Spleen (tissue), 11 donors: ENCODE measurements around the gene GARIN3. TPM values are rescaled to one million over a fixed set of nuclear protein-coding genes. Genes with fewer than 3 reads are reported as not detected.

Source experiments
- DNase-seq: peaks from one replicate; pipeline ENCODE4 v3.0.0-alpha.2; 2020
- H3K27ac ChIP-seq, 8 donors: fragments of 200-600 bp; sonication (generic) in 7 of 8; 1 replicate in 4 of 8; 2 replicates in 4 of 8; pipeline versions ENCODE4 v1.5.0 to v1.8.0; 2016 to 2021; ENCODE audit warnings: inconsistent platforms in 4 of 8, mild to moderate bottlenecking in 4 of 8, moderate library complexity in 1 of 8
- H3K27me3 ChIP-seq, 7 donors: fragments of 200-600 bp; sonication (generic) in 6 of 7; replicated peaks in 1 of 7; 1 replicate in 4 of 7; 2 replicates in 3 of 7; pipeline versions ENCODE4 v1.5.0 to v1.8.0; 2016 to 2021; ENCODE audit warnings: inconsistent platforms in 3 of 7, mild to moderate bottlenecking in 1 of 7
- H3K36me3 ChIP-seq, 6 donors: fragments of 200-600 bp; sonication (generic) in 5 of 6; 1 replicate in 4 of 6; 2 replicates in 2 of 6; pipeline versions ENCODE4 v1.5.0 to v1.8.0; 2016 to 2021; ENCODE audit warnings: inconsistent platforms in 2 of 6
- H3K4me1 ChIP-seq, 6 donors: fragments of 200-600 bp; sonication (generic) in 5 of 6; 1 replicate in 3 of 6; 2 replicates in 3 of 6; pipeline versions ENCODE4 v1.5.0 to v1.8.0; 2016 to 2021; ENCODE audit warnings: inconsistent platforms in 3 of 6
- H3K4me3 ChIP-seq, 8 donors: fragments of 200-600 bp; sonication (generic) in 7 of 8; 1 replicate in 4 of 8; 2 replicates in 4 of 8; pipeline versions ENCODE4 v1.5.0 to v1.8.0; 2016 to 2021; ENCODE audit warnings: inconsistent platforms in 4 of 8, mild to moderate bottlenecking in 4 of 8, moderate library complexity in 2 of 8
- H3K9me3 ChIP-seq, 8 donors: fragments of 200-600 bp; sonication (generic) in 7 of 8; 1 replicate in 4 of 8; 2 replicates in 4 of 8; pipeline versions ENCODE4 v1.5.0 to v1.8.0; 2016 to 2021; ENCODE audit warnings: inconsistent platforms in 4 of 8
- POLR2A ChIP-seq, 3 donors: fragments of 450-650 bp; IDR thresholded peaks; one replicate each; pipeline ENCODE4 v1.5.1; 2017; ENCODE audit warnings: antibody characterized with exemption in 3 of 3, mild to moderate bottlenecking in 1 of 3
- POLR2AphosphoS5 ChIP-seq, 3 donors: sonication (generic); formaldehyde crosslinking; IDR thresholded peaks; one replicate each; pipeline ENCODE4 v1.5.1; 2017; ENCODE audit warnings: antibody characterized with exemption in 3 of 3
- WGBS, 5 donors: extraction: QIAGEN DNeasy Blood & Tissue Kit in 3 of 5; methylation state at CpG; one replicate each; pipeline versions ENCODE4 v1.1.5 to v1.1.7; 2013 to 2018; 5-methylcytosine and 5-hydroxymethylcytosine counted together
- intact Hi-C: fragments of 100-400 bp; cut with DNase I; formaldehyde crosslinking; loops from one replicate; pipeline ENCODE4 v1.15.0; 2023; ENCODE audit warnings: low total_unique reads
- polyA plus RNA-seq, 3 donors: library from polyadenylated mRNA; stranded (reverse); fragments of 200-250 nt; gene quantifications; one replicate each; pipeline ENCODE4 v1.2.1, GENCODE V29; 2013
- total RNA-seq, 7 donors: library from RNA; depleted of rRNA in 3 of 7; stranded (reverse); fragments of >200 nt in 3 of 7; fragmentation: NEBNext Ultra II Directional in 4 of 7; extraction: Animal tissue kit (Norgen Biotek cat#: 25700) in 4 of 7; gene quantifications; one replicate each; pipeline versions ENCODE4 v1.1.0 to v1.2.1, GENCODE V29; 2016 to 2021
- TF ChIP-seq, protein P1 (sequence below), 11 experiments: fragments of 200-600 bp in 7 of 11; fragments of 450-650 bp in 4 of 11; sonication (generic) in 4 of 11; IDR thresholded peaks in 8 of 11; conservative IDR thresholded peaks in 3 of 11; 1 replicate in 7 of 11; 2 replicates in 4 of 11; pipeline versions ENCODE4 v1.4.0 to v1.8.0; 2016 to 2021; ENCODE audit warnings: antibody characterized with exemption in 11 of 11, inconsistent platforms in 4 of 11, mild to moderate bottlenecking in 1 of 11
- donor health status: healthy with polysubstance abuse.
- donor health status: DM: no; HTN: no; CAD: no; lungs with moderate emphysema.
- donor health status: DM: no; HTN: no; CAD: no.
- donor health status: Bipolar disorder and iron deficiency.
- donor health status: healthy.
- donor health status: DM: no; HTN: no; CAD: no.
- donor health status: DM: yes; HTN: yes; CAD: no.

The GARIN3 gene
- total and polyA plus RNA-seq, 10 donors = not detected

DNA sequence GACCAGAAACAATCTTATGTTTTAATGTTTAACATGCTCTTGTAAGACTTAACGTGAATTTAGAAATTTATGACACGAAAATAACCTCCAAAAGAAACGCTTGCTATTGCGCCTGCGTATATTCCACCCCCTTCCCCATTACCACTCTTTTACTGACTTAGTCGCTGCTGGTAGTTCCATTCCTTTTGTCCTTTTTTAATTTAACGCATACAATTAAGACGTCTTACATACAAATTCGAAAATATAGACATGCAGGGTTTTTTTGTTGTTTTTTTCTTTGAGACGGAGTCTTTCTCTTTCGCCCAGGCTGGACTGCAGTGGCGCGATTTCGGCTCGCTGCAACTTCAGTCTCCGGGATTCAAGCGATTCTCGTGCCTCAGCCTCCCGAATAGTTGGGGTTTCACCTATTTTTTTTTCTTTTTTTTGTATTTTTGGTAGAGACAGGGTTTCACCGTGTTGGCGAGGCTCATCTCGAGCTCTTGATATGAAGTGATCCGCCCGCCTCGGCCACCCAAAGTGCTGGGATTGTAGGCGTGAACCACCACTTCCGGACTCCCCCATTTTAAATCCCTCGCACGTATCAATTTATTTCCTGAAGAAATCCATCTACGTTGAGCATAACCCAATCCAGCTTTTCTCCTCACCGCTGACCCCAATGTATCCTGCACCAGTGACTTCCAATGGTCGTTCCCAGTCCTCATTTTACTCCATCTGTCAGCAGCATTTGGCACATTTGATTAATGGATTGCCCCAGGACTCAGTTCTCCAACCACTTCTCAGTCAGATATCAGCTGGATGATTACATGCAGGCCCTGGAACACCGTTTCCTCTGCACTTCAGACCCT, 22.7 kb downstream of the GARIN3 start:
- DNase-seq = peak; percentile 85
- Histone ChIP-seq H3K27ac (peak overlapping the region; percentile 89 to 98 (median 95)), H3K9me3 (no peaks in the 10 kb centered on the region), H3K36me3 (peaks cover 0 to 13% (median 7%) of the 10 kb centered on the region in 6 donors), H3K27me3 (no peaks in the 10 kb centered on the region), H3K4me3 (peak overlapping the region; percentile 50 to 86 (median 73)), H3K4me1 (peaks cover 11 to 35% (median 21%) of the 10 kb centered on the region in 6 donors)
- intact Hi-C loops = no loop called here
- TF ChIP-seq POLR2AphosphoS5 (IDR thresholded peaks at IDR 0.05) = no peak
- no peak for TF ChIP-seq POLR2A (IDR thresholded peaks at IDR 0.05)
- TF ChIP-seq, protein P1, sequence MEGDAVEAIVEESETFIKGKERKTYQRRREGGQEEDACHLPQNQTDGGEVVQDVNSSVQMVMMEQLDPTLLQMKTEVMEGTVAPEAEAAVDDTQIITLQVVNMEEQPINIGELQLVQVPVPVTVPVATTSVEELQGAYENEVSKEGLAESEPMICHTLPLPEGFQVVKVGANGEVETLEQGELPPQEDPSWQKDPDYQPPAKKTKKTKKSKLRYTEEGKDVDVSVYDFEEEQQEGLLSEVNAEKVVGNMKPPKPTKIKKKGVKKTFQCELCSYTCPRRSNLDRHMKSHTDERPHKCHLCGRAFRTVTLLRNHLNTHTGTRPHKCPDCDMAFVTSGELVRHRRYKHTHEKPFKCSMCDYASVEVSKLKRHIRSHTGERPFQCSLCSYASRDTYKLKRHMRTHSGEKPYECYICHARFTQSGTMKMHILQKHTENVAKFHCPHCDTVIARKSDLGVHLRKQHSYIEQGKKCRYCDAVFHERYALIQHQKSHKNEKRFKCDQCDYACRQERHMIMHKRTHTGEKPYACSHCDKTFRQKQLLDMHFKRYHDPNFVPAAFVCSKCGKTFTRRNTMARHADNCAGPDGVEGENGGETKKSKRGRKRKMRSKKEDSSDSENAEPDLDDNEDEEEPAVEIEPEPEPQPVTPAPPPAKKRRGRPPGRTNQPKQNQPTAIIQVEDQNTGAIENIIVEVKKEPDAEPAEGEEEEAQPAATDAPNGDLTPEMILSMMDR (IDR thresholded peaks at IDR 0.05 in 8 of 11, conservative IDR thresholded peaks at IDR 0.05 in 3 of 11) = no peak
- WGBS, 5 donors = 4 to 24% (median 12%) methylated on average over 33 of the region's 33 CpGs

DNA sequence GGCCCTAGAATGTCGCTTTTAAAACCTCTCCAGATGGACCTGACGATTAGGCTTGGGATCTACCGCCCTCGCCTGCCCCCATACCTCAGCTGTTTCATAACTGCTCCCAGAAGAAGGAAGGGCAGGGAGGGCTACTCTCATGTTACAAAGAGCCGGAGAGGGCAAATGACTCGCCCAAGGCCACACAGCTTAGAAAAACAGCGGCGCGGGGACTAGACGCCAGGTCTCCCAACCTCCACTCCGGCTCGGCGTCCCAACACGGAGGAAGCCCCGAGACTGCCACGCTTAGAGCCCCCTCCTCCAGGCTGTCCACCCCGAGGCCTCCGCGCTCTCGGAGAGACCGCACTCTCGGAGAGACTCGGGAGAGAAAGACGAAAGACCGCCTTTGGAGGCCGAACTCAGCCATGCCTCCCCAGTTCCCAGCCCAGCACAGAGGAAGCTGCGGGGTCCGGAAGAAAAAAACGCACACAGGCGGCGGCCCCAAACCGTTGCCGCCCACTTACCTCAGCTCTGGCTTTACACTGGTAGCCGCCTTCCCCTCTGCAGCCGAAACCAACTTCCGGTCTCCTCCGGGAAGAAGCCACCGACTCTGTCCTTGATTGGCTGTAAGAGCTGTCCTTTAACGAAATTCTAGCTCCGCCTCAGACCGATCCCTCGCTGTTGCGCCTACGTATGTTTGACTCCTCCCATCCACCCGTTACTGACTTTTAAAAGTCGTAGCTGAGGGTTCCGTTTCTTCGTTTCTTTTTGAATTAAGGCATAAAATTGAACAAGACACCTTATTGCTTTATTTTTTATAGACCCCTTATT, 23.5 kb downstream of the GARIN3 start, which contains the start of gene MED7:
MED7 (minus strand) TSS at position 549 of the 810 bp plus-strand sequence. CDS start 3,434 bp downstream, outside the sequence.
- H3K4me3 ChIP-seq = peak within 1 kb of the TSS; percentile 50 to 86 (median 73)
- peaks cover 0 to 21% (median 15%) of the 10 kb centered on the region in 6 donors for H3K36me3 ChIP-seq
- peak within 1 kb of the TSS; percentile 89 to 98 (median 95) for H3K27ac ChIP-seq
- DNase-seq = peak; percentile 97
- H3K4me1 ChIP-seq = peaks cover 11 to 33% (median 21%) of the 10 kb centered on the region in 6 donors
- TF ChIP-seq, protein P1 (IDR thresholded peaks at IDR 0.05 in 8 of 11, conservative IDR thresholded peaks at IDR 0.05 in 3 of 11) = peak in 1 of 11 experiments; percentile 10
- TF ChIP-seq POLR2AphosphoS5 (IDR thresholded peaks at IDR 0.05) = peak; percentile 93 to 97 (median 95)
- peak; percentile 7 to 83 (median 18) for TF ChIP-seq POLR2A (IDR thresholded peaks at IDR 0.05)
- WGBS, 5 donors = 0 to 1% (median 1%) methylated on average over 34 to 48 of the region's 48 CpGs
- H3K9me3 ChIP-seq = no peaks in the 10 kb centered on the region
- intact Hi-C loops = no loop called here
- H3K27me3 ChIP-seq = no peaks in the 10 kb centered on the region

DNA sequence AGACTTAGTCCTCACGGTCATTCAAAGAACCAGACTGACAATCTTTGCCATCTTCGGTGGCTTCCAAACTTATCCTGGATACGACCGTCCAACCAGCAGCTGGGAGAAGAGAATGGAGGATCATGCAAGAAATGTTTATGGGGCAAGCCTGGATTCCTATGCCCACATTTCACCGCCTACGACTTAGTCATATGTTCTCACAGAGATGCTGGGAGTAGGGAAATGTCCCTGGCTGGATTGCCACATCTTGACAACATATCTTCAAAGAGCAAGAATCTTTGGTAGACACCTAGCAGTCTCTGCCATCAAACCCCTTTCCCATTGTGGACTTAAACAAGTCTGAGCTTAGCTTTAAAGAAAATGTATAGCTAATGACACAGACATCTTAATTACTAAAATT, 28.4 kb downstream of the GARIN3 start:
- Histone ChIP-seq H3K27ac (no peak overlapping the region), H3K36me3 (peaks cover 0 to 39% (median 25%) of the 10 kb centered on the region in 6 donors), H3K4me3 (no peak overlapping the region), H3K4me1 (peaks cover 11 to 42% (median 15%) of the 10 kb centered on the region in 6 donors), H3K27me3 (no peaks in the 10 kb centered on the region), H3K9me3 (no peaks in the 10 kb centered on the region)
- intact Hi-C loops = loop anchor here (10.0 kb wide), 1 partner anchor 1193 kb away; no protein-coding TSS in a partner anchor
- no peak for DNase-seq
- 90 to 97% (median 96%) methylated on average over 6 of the region's 6 CpGs for WGBS, 5 donors
- TF ChIP-seq POLR2A (IDR thresholded peaks at IDR 0.05) = no peak

DNA sequence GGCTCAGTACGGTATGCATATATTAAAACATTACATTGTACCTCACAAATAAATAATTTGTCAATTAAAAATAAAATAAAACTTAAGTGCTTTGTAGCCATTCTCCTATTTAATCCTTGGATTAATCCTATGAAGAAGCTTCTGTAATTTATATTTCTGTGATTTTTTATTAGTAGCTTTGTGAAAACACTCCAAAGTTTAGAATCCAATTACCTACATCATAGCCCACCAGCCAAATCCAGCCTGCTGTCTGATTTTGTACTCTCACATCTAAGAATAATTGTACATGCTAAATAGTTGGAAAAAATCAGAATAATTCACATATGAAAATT, 33.8 kb downstream of the GARIN3 start:
- DNase-seq = no peak
- Histone ChIP-seq H3K36me3 (peaks cover 0 to 16% (median 8%) of the 10 kb centered on the region in 6 donors), H3K4me1 (peaks cover 0 to 27% (median 5%) of the 10 kb centered on the region in 6 donors), H3K27ac (no peak overlapping the region), H3K9me3 (no peaks in the 10 kb centered on the region), H3K27me3 (no peaks in the 10 kb centered on the region), H3K4me3 (no peak overlapping the region)
- intact Hi-C loops = loop anchor here (10.0 kb wide), 1 partner anchor 1187 kb away; no protein-coding TSS in a partner anchor
- 19 to 35% (median 24%) methylated on average over 1 of the region's 1 CpG for WGBS, 5 donors
- no peak for TF ChIP-seq POLR2AphosphoS5 (IDR thresholded peaks at IDR 0.05)
- TF ChIP-seq, protein P1 (IDR thresholded peaks at IDR 0.05 in 8 of 11, conservative IDR thresholded peaks at IDR 0.05 in 3 of 11) = no peak
- TF ChIP-seq POLR2A (IDR thresholded peaks at IDR 0.05) = no peak
